Keratinocyte (primary cell): Measurements from ENCODE around the gene NKX2-3.

Experiments
- CTCF ChIP-seq, 3 experiments: IDR thresholded peaks in 1 of 3; conservative IDR thresholded peaks in 1 of 3; optimal IDR thresholded peaks in 1 of 3; 2 replicates in 2 of 3; 3 replicates in 1 of 3; pipeline versions ENCODE3 to v1.5.1; 2011; ENCODE audit warnings: low read length in 3 of 3, mild to moderate bottlenecking in 3 of 3, moderate library complexity in 2 of 3, control low read depth in 1 of 3, inconsistent platforms in 1 of 3; ENCODE audit not compliant: insufficient read depth in 2 of 3; ENCODE audit errors: extremely low read depth in 1 of 3
- EZH2 ChIP-seq: IDR thresholded peaks from one replicate; pipeline ENCODE4 v1.6.1; 2012; ENCODE audit warnings: inconsistent platforms, mild to moderate bottlenecking, low read length, moderate library complexity

GRCh38 chr10:99571816-99572215 is 39.1 kb downstream of the NKX2-3 start:
- TF ChIP-seq CTCF (optimal IDR thresholded peaks at IDR 0.05 in 1 of 3, IDR thresholded peaks at IDR 0.05 in 1 of 3, conservative IDR thresholded peaks at IDR 0.05 in 1 of 3; ENCODE audit: extremely low read depth in 1 of 3, insufficient read depth in 2 of 3, low read length in 3 of 3) (no peak), EZH2 (no peak)
